ENCODE results near the gene FGGY.
A peak's percentile ranks its signal among the peaks of the same experiment; 100 is the strongest.
"Not testable (repeated sequence)": the region's sequence is repeated elsewhere in the genome, so short reads cannot be mapped to it uniquely, and the experiment has no call there.

Gene FGGY

DNA sequence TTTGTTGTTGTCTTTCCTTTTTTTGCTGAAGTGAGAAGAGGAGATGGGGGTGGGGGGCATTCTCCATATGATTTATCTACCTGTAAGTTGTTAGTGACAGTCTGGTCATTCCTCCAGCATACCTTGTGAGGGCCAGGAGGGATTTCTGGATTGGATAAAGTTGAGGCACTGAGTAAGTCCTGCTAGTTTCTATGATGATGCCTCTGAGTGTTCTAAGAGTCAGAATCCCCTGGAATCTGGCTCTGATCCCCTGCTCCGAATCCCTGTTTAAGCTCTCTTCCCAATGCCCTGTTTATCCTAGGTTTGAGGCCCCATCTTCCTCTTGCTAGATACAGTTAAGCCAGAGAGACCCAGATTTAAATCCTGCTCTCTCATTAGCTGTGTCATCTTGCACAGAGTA, 434.7 kb downstream of the FGGY start:
- TF ChIP-seq, protein P1, sequence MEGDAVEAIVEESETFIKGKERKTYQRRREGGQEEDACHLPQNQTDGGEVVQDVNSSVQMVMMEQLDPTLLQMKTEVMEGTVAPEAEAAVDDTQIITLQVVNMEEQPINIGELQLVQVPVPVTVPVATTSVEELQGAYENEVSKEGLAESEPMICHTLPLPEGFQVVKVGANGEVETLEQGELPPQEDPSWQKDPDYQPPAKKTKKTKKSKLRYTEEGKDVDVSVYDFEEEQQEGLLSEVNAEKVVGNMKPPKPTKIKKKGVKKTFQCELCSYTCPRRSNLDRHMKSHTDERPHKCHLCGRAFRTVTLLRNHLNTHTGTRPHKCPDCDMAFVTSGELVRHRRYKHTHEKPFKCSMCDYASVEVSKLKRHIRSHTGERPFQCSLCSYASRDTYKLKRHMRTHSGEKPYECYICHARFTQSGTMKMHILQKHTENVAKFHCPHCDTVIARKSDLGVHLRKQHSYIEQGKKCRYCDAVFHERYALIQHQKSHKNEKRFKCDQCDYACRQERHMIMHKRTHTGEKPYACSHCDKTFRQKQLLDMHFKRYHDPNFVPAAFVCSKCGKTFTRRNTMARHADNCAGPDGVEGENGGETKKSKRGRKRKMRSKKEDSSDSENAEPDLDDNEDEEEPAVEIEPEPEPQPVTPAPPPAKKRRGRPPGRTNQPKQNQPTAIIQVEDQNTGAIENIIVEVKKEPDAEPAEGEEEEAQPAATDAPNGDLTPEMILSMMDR (IDR thresholded peaks at IDR 0.05; ENCODE audit: low read depth, low read length, missing control alignments): no peak
- no peak overlapping the region for H3K4me3 ChIP-seq (replicated peaks; ENCODE audit: low read depth, low read length)
- DNase-seq (ENCODE audit: extremely low read depth, low read depth): no peak

GRCh38 chr1:59732214-59732955, 435.5 kb downstream of the FGGY start:
- TF ChIP-seq, protein P1 (IDR thresholded peaks at IDR 0.05; ENCODE audit: low read depth, low read length, missing control alignments): no peak
- no peak overlapping the region for H3K4me3 ChIP-seq (replicated peaks; ENCODE audit: low read depth, low read length)
- no peak for DNase-seq (ENCODE audit: extremely low read depth, low read depth)

DNA sequence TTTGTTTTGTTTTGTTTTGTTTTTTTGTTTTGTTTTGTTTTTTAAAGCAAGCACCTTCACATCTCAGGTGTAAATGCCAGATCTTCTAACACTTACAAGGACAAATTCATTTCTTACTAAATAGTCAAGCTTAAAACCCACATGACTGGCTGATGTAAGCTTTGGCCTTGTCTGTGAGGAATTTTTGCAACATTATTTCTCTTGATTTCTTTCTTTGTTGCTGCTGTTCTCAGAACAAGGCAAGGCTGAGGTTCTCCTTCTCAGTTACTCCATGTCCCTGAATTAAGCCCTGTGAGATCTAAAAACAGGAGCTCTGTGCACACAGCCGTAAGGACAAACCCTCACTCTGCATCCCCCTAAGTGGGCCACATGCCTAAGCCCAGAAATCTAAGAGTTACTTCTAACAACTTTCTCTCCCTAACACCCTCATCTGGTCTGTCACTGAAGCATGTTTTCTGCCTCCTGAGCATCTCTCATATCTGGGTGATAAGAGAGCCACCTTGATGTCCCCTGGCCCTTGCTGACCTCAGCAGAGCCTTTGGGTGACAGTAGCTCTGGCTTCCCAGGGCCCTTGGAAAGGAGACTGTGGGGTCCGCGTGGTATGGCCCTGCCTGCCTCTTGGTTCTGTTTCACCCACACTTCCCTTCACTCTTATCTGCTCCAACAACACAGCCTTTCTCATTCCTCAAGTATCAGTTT, 436.7 kb downstream of the FGGY start:
- DNase-seq (ENCODE audit: extremely low read depth, low read depth): no peak
- no peak overlapping the region for H3K4me3 ChIP-seq (replicated peaks; ENCODE audit: low read depth, low read length)
- TF ChIP-seq, protein P1 (IDR thresholded peaks at IDR 0.05; ENCODE audit: low read depth, low read length, missing control alignments): no peak

DNA sequence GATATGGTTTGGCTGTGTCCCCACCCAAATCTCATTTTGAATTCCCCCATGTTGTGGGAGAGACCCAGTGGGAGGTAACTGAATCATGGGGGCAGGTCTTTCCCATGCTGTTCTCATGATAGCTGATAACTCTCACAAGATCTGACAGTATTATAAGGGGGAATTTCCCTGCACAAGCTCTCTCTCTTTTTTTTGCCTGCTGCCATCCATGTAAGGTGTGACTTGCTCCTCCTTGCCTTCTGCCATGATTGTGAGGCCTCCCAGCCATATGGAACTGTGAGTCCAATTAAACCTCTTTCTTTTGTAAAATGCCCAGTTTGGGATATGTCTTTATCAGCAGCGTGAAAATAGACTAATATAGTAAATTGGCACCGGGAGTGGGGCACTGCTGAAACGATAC, 439.0 kb downstream of the FGGY start:
- not testable (repeated sequence) for DNase-seq (ENCODE audit: extremely low read depth, low read depth); H3K4me3 ChIP-seq (replicated peaks; ENCODE audit: low read depth, low read length)

DNA sequence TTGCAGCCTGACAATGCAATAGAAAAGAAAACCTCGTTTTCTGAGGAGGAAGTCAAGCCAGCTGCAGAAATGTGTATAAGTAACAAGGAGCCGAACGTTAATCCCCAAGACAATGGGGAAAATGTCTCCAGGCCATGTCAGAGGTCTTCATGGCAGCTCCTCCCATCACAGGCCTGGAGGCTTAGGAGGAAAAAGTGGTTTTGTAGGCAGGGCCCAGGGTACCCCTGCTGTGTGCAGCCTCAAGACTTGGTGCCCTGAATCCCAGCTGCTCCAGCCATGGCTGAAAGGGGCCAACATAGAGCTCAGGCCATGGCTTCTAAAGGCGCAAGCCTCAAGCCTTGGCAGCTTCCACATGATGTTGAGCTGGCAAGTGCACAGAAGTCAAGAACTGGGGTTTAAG, 439.9 kb downstream of the FGGY start:
- TF ChIP-seq, protein P1 (IDR thresholded peaks at IDR 0.05; ENCODE audit: low read depth, low read length, missing control alignments): no peak
- no peak overlapping the region for H3K4me3 ChIP-seq (replicated peaks; ENCODE audit: low read depth, low read length)
- DNase-seq (ENCODE audit: extremely low read depth, low read depth): no peak

GRCh38 chr1:59737638-59738037, 440.7 kb downstream of the FGGY start:
- DNase-seq (ENCODE audit: extremely low read depth, low read depth): no peak
- TF ChIP-seq, protein P1 (IDR thresholded peaks at IDR 0.05; ENCODE audit: low read depth, low read length, missing control alignments): no peak
- no peak overlapping the region for H3K4me3 ChIP-seq (replicated peaks; ENCODE audit: low read depth, low read length)

DNA sequence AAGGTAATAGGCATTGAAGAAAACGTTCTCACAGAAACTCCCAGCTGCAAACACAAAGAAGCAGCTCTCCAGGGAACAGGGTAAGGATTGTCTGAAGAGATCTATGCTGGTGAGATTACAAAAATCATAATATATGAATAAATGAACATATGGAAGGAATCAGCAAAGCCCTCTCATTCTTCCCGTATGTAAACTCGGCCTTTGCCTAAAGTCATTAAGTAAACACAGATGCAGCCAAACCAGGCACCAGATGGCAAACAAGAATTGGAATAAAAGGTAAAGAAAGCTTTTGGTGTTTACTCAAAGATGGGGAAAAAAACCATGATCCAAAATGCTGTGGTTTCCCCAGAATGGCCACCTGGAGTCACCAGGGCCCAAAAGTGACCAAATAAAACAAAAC, 441.3 kb downstream of the FGGY start:
- TF ChIP-seq, protein P1 (IDR thresholded peaks at IDR 0.05; ENCODE audit: low read depth, low read length, missing control alignments): no peak
- peak; percentile 86 for DNase-seq (ENCODE audit: extremely low read depth, low read depth)
- no peak overlapping the region for H3K4me3 ChIP-seq (replicated peaks; ENCODE audit: low read depth, low read length)
